Skin of body (tissue), 2 donors: ENCODE results near the gene HOXC13. TPM values are rescaled to one million over a fixed set of nuclear protein-coding genes. Genes with fewer than 3 reads are reported as not detected.

Experiments
- DNase-seq: peaks from one replicate; lab custom pipeline; 2025; lab: John Stamatoyannopoulos, UW
- total RNA-seq: library from RNA; depleted of rRNA; stranded (reverse); fragments of >200 nt; gene quantifications from one replicate; pipeline ENCODE4 v1.2.3, GENCODE V29; 2014

The HOXC13 gene, protein sequence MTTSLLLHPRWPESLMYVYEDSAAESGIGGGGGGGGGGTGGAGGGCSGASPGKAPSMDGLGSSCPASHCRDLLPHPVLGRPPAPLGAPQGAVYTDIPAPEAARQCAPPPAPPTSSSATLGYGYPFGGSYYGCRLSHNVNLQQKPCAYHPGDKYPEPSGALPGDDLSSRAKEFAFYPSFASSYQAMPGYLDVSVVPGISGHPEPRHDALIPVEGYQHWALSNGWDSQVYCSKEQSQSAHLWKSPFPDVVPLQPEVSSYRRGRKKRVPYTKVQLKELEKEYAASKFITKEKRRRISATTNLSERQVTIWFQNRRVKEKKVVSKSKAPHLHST
- 5.8 TPM for total RNA-seq

DNA sequence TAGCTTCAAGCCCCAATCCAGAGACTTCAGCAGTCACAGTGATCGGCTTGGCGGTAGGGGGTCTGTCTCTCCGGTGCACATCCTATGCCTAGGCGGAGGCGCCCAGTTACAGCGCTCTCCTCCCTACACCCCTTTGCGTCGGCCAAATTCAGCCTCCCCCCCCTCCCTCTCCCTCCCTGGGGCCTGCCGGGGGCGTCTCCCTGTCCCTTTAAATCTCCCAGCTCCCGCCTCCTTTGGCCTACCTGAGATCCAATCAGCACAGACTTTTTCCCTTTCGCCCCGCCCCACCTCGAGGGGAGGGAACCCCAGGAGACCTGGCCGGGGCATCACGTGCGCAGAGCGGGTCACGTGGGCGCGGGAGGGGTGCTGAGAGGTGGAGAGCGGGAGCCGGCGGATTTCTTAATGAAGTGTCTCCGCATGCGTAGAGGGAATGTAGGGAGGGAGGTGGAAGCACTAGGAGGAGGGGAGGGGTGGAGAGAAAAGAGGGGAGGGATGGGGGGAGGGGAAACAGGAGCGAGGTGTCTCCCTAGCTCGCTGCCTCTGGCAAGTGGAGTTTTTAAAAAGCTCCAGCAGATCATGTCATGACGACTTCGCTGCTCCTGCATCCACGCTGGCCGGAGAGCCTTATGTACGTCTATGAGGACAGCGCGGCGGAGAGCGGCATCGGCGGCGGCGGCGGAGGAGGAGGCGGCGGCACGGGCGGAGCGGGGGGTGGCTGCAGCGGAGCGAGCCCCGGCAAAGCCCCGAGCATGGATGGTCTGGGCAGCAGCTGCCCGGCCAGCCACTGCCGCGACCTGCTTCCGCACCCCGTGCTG is at the start of gene HOXC13:
Gene HOXC13 (plus strand): TSS at position 506 of the 815 bp plus-strand sequence. CDS start 76 bp downstream, at position 582.
- peak; percentile 72 for DNase-seq

DNA sequence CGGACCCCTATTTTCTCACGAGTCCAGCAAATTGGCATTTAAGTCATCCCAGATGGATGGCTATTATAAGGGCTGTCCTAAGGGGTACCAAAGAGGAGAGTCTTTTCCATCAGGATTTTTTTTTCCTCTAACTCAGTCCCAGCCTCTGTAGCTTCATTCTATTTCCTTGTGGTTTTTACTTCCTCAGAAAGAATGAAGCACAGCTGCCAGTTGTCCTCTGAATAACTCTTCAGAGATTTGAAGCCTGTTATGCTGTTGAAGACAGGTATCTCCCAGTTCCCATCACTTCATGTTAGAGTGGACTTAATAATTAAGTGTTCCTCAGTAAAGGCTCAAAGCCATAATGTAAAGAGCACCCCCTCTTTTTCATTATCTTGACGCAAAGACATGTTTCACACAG is 48.5 kb upstream of the HOXC13 start:
- no peak for DNase-seq

DNA sequence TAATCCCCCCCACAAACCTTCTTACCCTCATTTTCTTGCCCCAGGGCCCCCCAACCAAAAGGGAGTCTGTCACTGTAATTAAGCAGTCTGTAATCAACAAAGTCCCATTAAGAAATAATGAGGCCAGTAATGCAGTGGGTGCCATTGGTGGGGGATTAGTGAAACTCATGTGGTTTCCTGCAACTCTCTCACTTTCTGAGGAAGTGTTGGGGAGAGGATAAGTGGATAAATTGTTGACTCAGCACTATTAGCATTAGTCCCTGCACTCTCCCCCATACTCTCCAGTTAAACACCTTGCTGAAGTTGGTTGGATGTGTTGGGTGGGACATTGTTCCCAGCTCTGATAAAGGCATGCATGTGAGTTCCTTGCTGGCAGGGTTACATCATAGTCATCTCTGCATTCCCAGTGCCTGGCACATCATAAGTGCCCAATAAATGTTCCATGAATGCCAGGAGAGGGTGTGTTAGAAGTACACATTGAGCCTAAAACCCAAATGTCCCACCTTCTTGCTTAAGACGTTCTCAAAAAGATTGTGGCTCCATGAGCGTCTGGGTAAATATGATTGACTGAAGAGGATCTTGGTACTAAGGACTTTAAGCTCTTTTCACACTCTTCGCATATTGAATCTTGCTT is 45.8 kb upstream of the HOXC13 start:
- DNase-seq: no peak

DNA sequence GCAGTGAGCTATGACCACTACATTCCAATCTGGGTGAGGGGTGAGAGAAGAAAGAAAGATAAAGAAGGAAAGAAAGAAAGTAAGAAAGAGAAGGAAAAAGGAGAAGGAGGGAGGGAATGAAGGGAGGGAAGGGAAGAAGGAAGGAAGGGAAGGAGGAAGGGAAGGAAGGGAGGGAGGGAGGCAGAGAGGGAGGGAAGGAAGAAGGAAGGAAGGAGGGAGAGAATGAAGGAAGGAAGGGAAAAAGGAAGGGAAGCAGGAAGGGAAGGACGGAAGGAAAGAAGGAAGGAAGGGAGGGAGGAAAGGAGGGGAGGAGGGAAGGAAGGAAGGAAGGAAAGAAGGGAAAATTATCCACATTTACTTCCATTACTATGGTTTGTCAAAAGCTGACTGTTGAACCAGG is 39.4 kb upstream of the HOXC13 start:
- DNase-seq: no peak

DNA sequence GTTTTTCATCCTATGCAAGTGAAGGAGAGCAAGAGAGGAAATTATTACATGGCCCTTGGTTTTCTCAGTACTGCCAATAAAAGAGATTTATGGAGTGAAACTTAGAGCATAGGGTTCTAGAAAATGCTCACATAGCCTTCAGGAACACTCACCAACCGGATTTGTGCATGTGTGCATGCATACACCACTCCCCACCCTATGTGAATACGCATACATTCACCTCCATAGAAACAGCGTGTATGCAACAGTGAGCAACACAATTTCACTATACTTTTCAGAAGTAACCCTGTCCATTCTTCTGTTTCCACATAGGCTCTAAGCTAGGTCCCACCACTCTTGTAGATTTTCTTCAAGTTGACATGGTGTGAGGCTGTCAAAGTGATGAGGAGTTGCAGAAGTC is 31.5 kb upstream of the HOXC13 start:
- no peak for DNase-seq

DNA sequence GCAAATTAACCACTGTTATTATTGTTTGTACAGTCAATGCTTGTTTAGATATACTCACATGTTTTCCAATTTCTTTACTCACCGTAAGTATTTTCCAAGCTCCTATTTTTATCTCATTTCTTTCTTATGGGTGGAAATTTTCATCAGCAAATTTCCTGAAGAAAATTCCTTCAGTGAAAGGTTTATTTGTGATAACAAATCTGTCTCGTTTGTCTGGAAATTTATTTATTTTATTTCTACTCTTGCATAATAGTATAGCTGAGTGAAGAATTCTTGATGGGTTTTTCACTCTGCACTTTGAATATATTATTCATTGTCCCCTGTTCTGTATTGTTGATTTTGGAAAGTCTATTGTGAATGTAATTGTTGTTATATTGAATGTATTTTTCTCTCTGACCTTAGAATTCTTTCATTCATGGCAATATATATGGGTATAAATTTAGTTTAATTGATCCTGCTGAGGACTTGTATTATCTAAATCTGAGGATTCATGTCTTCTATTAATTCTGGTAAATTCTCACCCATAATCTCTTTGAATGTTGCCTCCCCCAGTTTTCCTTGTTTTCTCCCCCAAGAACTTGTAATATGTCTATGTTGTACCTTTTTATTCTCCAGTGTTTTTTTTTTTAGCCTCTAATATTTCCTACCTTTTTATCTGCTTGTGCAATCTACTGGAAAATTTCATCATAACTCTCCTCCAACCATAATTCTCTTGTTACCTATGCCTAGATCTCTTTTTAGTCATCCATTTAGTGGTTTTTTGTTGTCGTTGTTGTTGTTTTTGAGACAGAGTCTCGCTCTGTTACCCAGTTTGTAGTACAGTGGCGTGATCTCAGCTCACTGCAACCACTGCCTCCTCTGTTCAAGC is 21.6 kb upstream of the HOXC13 start:
- no peak for DNase-seq

DNA sequence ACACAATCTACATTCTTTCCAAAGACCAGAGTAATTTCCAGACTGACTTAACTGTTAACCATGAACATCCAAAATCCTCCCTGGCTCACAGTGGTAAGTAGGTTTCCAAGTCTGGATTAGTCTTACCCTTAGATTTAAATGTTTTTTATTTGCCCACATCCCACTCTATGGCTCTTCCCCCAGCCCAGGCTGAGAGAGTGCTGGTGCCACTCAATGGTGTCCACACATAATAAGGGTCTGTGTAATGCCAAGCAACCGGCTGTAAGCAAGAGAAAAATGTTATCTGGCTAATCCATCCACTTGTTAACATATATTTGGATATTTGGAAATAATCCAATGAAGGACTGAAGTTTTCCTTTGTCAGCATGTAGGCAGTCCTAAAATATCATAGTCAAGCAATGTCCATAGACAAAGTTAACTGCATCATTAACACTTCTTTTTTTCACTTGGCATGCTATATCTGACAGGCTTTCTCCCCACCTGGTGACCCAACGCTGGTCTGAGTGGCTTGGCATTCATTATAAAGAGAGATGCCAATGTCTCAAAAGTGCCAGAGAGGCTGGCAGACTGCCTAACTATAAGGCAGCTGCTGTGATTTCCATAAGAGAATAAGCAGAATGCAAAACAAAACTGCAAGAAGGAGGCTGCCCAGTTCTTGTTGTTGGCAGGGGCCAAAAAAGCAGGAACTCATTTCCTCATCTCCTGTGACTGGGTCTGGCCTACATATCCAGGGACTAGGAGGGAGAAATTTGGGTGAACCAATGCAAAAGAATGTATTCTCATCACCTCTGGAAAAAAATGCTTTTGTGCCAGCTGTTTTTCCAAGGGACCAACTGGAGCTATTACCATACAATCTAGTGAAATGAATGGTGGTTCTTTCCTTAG is 13.9 kb upstream of the HOXC13 start:
- DNase-seq: no peak

DNA sequence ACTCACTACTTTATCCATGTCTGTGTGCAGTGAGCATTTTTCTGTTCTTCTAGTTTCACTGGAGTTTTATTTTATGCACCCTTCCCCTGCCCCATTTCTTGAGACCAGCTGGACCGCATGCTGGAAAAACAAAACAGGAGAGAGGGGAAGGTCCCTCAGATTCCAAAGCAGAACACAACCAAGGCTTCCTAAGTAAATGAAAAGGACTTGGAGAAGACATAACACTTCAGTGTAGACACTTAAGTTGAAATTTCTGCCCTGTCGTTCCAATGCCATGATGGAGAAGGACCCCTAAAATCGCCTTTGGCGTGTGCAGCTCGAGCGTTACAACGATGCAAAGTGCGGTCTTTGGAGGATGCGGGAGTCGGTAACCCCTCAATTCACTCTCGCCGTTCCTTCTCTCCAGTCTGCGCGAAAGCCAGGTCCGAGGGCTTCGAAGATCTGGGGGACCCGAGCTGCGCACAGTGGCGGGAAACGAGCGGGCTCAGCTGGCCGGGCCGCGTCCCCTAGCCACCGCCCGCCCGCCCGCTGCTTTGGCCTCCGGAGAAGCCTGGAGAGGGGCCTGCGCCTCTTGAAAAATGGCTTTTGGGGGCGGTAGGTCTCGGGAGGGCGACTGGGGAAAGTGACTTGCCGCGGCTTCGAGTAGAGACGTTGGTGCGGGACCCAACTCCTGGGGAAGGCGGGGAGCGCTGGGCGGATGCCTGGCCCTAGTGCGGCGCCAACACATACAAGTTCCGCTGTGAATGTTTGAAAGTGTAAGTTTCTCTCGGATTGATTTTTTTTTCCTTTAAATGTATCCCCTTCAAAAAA is 11.2 kb upstream of the HOXC13 start:
- DNase-seq: no peak

DNA sequence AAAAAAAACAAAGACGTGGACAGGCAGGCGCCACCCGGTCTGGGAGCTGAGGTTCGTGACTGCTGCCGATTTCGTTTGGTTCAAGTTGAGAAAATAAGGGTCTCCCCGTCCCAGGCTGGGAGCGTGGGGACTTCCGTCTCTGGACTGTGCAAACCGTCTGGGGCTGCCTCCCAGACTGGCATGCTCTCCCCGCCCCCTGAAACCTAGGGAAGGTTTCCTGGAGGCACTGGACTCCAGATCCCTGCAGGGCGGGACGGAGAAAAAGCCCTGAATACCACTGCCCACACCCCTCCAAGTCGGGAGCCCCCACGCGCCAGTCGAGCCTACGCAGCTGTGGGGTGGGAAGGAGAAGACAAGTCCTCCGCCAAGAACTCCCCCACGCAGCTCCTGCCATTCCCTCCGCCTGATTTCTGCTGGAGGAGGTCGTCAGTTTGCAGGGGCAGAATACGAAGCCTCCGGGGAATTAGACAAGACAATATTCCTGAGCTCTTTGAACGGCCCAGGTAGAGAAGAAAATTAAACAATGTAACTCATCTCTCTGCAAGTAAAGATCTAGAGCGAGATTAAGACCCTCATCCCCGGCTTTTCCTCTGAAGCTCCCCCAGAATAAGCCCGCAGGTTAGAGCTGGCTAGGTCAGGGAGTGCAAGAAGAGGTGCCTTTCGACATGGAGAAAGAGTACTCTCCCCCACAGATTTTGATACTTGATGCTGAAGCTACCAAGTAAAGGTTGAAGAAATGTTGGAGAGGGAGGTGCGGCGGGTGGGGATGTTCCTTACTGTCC is 10.4 kb upstream of the HOXC13 start:
- no peak for DNase-seq

DNA sequence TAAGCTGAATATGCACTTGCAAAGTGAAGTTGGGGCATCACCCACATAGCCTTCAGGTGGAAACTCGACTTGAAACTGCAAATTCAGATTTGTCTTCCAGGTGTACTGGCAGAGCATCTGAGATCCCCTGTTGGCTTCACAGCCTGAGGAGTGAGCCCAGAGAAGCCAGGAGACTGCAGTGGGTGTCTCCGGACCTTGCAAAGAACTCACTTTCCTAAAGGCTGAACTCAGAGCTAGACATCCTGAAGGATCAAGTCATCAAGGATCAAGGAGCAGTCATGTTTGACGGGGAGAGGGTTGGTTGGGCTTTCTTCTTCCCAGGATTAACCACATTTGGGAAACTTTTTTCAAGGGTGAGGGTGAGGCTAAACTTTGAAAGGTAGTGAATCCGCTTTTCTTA is 9.1 kb upstream of the HOXC13 start:
- no peak for DNase-seq

DNA sequence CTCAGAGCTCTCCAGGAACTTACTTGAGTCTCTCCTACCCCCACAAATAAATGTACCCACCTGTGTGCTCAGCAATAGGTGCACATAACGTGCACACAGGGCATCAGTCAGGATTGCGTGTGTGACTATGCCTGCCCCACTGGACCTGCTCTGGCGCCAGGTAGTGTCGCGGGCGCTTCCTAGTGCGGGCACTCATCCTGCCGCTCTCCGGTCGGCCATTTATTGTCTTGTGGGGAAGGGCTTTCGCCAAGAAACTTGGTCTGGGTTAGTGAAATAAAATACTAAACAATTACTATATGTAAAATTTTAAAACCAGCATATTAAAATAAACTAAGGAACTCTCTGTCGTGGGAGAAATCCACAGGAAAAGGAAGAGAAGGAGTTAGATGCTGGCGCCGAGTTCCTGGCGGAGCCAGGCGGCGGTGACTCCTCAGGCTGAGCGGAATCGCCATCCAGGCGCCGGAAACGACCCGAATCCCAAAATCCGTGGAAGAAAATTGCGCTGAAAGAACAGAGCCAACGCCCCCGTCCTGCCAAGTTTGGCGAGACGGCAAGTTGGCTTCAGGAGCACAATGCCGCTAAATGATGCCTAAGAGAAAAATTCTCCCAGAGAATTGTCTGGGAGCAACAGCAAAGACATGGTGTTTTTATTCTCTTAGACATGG is 7.9 kb upstream of the HOXC13 start:
- no peak for DNase-seq

DNA sequence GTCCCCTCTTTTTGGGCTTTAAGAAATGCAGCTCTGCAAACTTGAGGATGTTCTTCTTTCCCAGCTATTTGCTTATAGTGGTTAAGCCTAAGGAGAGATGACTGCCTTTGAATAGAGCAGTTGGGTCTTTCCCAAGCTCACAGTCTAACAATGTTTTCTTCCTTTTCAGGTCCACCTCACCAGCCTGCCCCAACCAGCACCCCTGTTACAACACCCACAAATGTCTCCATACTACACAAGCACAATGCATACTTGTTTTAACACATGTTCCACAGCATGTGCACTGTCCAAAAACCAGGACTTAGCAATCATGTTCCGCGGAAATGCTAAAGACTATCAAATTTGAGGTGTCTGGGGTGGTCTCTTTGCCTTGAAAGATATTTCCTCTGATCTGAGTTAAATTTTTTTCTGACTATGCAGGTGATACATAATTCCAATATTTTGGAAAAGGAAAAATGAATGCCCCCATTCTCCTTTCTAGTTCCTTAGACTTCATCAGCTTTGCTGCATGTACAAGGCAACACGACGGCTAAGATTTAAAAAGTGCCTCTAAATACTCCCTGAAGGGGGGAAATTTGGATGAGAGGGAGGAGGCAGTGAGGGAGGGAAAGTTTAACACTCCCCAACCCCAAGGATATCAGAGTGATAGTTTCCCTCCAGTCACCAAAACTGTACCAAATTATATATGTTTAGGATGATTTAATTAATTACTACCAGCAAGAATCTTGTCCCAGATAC is 6.6 kb upstream of the HOXC13 start:
- DNase-seq: no peak

DNA sequence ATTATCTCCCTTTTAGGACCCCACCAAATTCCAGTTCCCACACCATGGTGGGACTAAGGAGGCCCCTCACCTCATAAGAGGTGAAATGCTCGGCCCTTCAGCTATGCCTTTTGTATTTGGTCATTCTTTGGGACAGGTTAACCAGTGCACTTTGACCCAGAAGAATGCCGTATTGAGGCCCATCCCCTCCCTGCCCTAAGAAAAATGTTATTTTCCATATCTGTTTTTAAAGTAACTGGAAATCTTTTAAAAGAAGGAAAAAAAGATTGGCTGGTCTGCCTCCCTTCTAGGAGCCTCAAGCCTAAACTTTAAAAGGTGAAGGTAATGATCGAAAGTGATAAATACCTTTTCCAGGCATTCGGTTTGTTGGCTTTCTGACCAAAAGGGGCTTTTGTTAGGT is 5.7 kb upstream of the HOXC13 start:
- DNase-seq: no peak

DNA sequence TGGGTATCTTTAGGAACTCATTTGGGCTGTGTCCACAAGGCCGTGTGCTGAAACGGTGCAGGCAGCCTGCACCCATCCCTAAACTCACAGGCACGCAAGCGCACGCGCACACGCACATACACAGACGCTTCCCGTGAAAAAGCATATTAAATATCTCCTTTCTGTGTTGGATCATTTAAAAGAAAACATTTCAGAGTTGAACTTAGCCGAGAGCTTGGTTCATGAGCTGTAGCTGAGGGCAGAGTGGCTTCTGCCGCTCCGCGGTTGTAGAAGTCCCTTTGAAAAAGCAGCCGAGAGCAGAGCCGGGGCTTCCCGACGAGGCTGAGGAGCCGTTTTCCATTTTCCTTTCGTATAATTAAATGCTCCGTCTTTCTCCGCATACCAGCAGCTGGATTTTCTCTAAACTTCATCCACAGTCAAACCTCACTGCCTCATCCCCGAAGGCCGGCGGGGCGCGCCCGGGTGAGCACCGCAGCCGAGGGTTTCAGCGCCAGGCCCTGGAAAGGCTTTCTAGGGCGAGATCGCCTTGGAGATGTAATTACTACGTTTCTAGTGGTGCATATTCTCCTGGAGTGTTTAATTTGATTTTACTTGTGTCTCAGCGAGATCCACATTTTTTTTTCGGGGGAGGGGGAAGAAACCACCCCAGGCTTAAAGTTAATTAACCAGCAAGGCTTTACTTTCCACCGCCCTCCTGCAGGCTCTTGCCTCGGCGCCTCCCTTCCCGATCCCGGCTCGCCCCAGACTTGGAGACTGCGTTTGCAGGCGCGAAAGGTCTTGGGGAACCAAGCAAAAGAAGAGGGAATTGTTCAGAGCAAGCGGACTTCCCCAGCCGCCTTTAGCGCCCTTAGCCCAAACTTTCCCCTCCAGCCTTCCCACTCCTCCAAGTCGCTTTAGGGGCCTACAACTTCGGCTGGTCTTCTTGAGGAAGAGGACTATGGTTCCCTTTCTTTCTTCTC is 3.0 kb upstream of the HOXC13 start:
- DNase-seq: no peak

DNA sequence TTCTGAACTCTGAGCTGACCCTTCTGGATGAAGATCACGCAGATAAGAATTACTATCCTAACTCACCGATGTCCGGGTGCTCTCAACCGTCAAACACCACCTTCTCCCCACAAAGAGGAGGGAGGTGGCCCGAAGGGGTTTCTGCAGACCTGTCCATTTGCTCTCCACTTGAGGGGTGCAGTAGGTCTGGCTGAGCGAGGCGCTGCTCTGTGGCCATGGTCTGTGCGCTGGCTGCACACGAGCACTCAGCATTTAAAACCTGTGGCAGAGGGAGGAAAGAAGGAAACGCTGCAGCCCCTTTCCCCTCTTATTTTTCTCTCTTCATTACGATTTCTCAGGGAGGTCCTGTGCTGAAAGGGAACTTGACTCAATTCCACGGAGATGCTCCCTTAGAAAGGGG is 1.5 kb upstream of the HOXC13 start:
- DNase-seq: no peak

DNA sequence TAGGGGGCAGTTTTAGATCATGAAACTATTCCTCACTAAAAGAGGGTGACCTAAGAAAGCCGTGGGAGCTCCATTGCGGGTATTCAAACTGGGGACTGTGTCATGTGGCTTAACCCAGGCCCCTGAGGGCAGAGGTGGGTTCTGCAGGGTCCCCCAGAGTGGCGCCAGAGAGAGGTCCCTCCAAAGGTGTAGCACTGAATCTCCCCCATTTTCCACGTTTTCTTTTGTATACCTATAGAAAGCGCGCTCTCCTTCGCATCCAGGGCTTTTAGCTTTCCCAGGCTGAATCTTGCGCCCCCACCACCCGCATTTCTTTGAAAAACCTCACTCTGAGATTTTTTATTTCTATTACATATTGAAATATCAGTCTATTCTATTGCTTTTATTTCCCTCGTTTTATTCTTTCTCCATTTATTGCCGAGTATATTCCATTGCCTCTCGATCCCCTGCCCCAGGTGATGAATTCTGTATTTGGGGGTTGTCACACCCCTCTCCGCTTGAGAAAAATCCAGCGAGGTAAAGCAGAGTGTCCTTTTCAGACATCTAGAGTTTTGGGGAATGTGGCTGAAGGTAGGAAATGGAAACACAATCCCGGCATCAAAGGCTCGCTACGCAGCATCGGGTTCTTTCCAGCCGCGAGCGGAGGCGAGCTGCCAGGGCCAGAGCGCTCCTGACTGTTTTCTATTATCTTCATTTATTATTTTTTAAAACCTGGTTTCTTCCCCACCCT is 870 bp upstream of the HOXC13 start:
- DNase-seq: no peak
